ENCODE measurements around the gene SFRP5. TPM values are rescaled to one million over a fixed set of nuclear protein-coding genes. Genes with fewer than 3 reads are reported as not detected.

Gene SFRP5
- total and polyA plus RNA-seq, 2 donors (not counting 3 experiments of a cell fraction or from before 2014, with no cell fraction given), result not detected

GRCh38 chr10:97748116-97748515 is 23.7 kb downstream of the SFRP5 start:
- no peak for FAIRE-seq
- dilution Hi-C loops (cut with MboI; ENCODE audit: extremely low pct_ligation_motif_present, low sequenced_read_pairs), result no loop called here
- no peak for DNase-seq (ENCODE audit: low read depth, low spot score)
- no peak overlapping the region for H2AFZ ChIP-seq (ENCODE audit: low read depth, low read length)
- peaks cover 2% of the 10 kb centered on the region for H4K20me1 ChIP-seq (replicated peaks; ENCODE audit: control insufficient read depth, extremely low read depth, insufficient read depth, low read length)
- H3K27ac ChIP-seq (ENCODE audit: insufficient read depth, low read depth, low read length), result no peak overlapping the region
- no peak for TF ChIP-seq MYC (IDR thresholded peaks at IDR 0.05; ENCODE audit: low read depth, low read length)
- TF ChIP-seq GATA2 (IDR thresholded peaks at IDR 0.05; ENCODE audit: insufficient read depth, insufficient read length, low read depth, low read length), result no peak
- TF ChIP-seq FOS (IDR thresholded peaks at IDR 0.05; ENCODE audit: borderline replicate concordance, insufficient read depth, low read length), result no peak
- TF ChIP-seq POLR2AphosphoS5 (IDR thresholded peaks at IDR 0.05; ENCODE audit: insufficient read depth, low read depth, low read length), result no peak
- no peak for TF ChIP-seq EZH2 (IDR thresholded peaks at IDR 0.05; ENCODE audit: borderline replicate concordance, low read depth, low read length, severe bottlenecking)
- TF ChIP-seq MAX (IDR thresholded peaks at IDR 0.05; ENCODE audit: insufficient read depth, insufficient read length), result no peak
- H3K27me3 ChIP-seq (ENCODE audit: control insufficient read depth in 2 of 2, insufficient read depth in 2 of 2, low read length in 2 of 2), result no peaks in the 10 kb centered on the region
- H3K4me2 ChIP-seq (ENCODE audit: insufficient read depth, low read length), result no peak overlapping the region
- BruUV-seq (replicated peaks), result no TSS peak
- ChIA-PET POLR2A (no interaction called here), CTCF (interaction anchor here (0.9 kb wide), 1 partner anchor 72 kb away, joined by 3 read pairs; no protein-coding TSS in a partner anchor)
- no peak overlapping the region for H3K9ac ChIP-seq (replicated peaks; ENCODE audit: extremely low read depth, insufficient read depth, low read length)
- H3K4me1 ChIP-seq (ENCODE audit: control insufficient read depth, extremely low read depth, insufficient read depth, low read length), result no peaks in the 10 kb centered on the region
- peaks cover 8 to 50% of the 10 kb centered on the region in 2 experiments for H3K36me3 ChIP-seq (ENCODE audit: control insufficient read depth in 2 of 2, extremely low read depth in 1 of 2, insufficient read depth in 2 of 2, low read length in 2 of 2)
- H3K4me3 ChIP-seq (replicated peaks in 1 of 3; ENCODE audit: insufficient read depth in 1 of 3, low read depth in 1 of 3, low read length in 3 of 3), result no peak overlapping the region
- no peaks in the 10 kb centered on the region for H3K9me1 ChIP-seq (replicated peaks; ENCODE audit: control insufficient read depth, extremely low read depth, insufficient read depth, low read length)
- intact Hi-C loops (cut with micrococcal nuclease), result no loop called here
- no peaks in the 10 kb centered on the region for H3K79me2 ChIP-seq (ENCODE audit: control insufficient read depth, insufficient read depth, low read length)
- H3K9me3 ChIP-seq (replicated peaks; ENCODE audit: control insufficient read depth, insufficient read depth, low read length), result no peaks in the 10 kb centered on the region

- Histone ChIP-seq H3K9me3 (replicated peaks; ENCODE audit: control insufficient read depth, insufficient read depth, low read length) (no peaks in the 10 kb centered on the region), H3K4me2 (ENCODE audit: insufficient read depth, low read length) (no peak overlapping the region), H3K27me3 (ENCODE audit: control insufficient read depth in 2 of 2, insufficient read depth in 2 of 2, low read length in 2 of 2) (no peaks in the 10 kb centered on the region), H3K4me1 (ENCODE audit: control insufficient read depth, extremely low read depth, insufficient read depth, low read length) (no peaks in the 10 kb centered on the region), H3K27ac (ENCODE audit: insufficient read depth, low read depth, low read length) (no peak overlapping the region), H3K79me2 (ENCODE audit: control insufficient read depth, insufficient read depth, low read length) (peaks cover 1% of the 10 kb centered on the region), H2AFZ (ENCODE audit: low read depth, low read length) (no peak overlapping the region), H4K20me1 (replicated peaks; ENCODE audit: control insufficient read depth, extremely low read depth, insufficient read depth, low read length) (peaks cover 2% of the 10 kb centered on the region), H3K4me3 (replicated peaks in 1 of 3; ENCODE audit: insufficient read depth in 1 of 3, low read depth in 1 of 3, low read length in 3 of 3) (no peak overlapping the region), H3K9me1 (replicated peaks; ENCODE audit: control insufficient read depth, extremely low read depth, insufficient read depth, low read length) (no peaks in the 10 kb centered on the region), H3K36me3 (ENCODE audit: control insufficient read depth in 2 of 2, extremely low read depth in 1 of 2, insufficient read depth in 2 of 2, low read length in 2 of 2) (peaks cover 8 to 45% of the 10 kb centered on the region in 2 experiments), H3K9ac (replicated peaks; ENCODE audit: extremely low read depth, insufficient read depth, low read length) (no peak overlapping the region)
- TF ChIP-seq GATA2 (IDR thresholded peaks at IDR 0.05; ENCODE audit: insufficient read depth, insufficient read length, low read depth, low read length) (no peak), EZH2 (IDR thresholded peaks at IDR 0.05; ENCODE audit: borderline replicate concordance, low read depth, low read length, severe bottlenecking) (no peak), POLR2A (IDR thresholded peaks at IDR 0.05; ENCODE audit: low read depth, low read length) (no peak), JUN (IDR thresholded peaks at IDR 0.05; ENCODE audit: borderline replicate concordance, insufficient read depth, insufficient read length, low read depth) (no peak), MYC (IDR thresholded peaks at IDR 0.05; ENCODE audit: low read depth, low read length) (no peak), FOS (IDR thresholded peaks at IDR 0.05; ENCODE audit: borderline replicate concordance, insufficient read depth, low read length) (no peak), MAX (IDR thresholded peaks at IDR 0.05; ENCODE audit: insufficient read depth, insufficient read length) (no peak), POLR2AphosphoS5 (IDR thresholded peaks at IDR 0.05; ENCODE audit: insufficient read depth, low read depth, low read length) (no peak)
- TF ChIP-seq, protein P1, sequence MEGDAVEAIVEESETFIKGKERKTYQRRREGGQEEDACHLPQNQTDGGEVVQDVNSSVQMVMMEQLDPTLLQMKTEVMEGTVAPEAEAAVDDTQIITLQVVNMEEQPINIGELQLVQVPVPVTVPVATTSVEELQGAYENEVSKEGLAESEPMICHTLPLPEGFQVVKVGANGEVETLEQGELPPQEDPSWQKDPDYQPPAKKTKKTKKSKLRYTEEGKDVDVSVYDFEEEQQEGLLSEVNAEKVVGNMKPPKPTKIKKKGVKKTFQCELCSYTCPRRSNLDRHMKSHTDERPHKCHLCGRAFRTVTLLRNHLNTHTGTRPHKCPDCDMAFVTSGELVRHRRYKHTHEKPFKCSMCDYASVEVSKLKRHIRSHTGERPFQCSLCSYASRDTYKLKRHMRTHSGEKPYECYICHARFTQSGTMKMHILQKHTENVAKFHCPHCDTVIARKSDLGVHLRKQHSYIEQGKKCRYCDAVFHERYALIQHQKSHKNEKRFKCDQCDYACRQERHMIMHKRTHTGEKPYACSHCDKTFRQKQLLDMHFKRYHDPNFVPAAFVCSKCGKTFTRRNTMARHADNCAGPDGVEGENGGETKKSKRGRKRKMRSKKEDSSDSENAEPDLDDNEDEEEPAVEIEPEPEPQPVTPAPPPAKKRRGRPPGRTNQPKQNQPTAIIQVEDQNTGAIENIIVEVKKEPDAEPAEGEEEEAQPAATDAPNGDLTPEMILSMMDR (IDR thresholded peaks at IDR 0.05; ENCODE audit: extremely low read depth in 1 of 2, insufficient read depth in 1 of 2, low read depth in 1 of 2, low read length in 2 of 2), result no peak
- ChIA-PET POLR2A (no interaction called here), CTCF (interaction anchor here (1.0 to 1.1 kb wide), 3 partner anchors 12 to 294 kb away, joined by 3 to 7 read pairs (median 3); no protein-coding TSS in a partner anchor)
- intact Hi-C loops (cut with micrococcal nuclease), result no loop called here
- dilution Hi-C loops (cut with MboI; ENCODE audit: extremely low pct_ligation_motif_present, low sequenced_read_pairs), result no loop called here
- FAIRE-seq, result no peak
- DNase-seq (ENCODE audit: low read depth, low spot score), result no peak
- BruUV-seq (replicated peaks), result no TSS peak
Measured at GRCh38 chr10:97747573-97747972, 24.2 kb downstream of the SFRP5 start.

All from endothelial cell of umbilical vein (primary cell).